Measurements from ENCODE around the gene TGFBR2. TPM values are rescaled to one million over a fixed set of nuclear protein-coding genes. Genes with fewer than 3 reads are reported as not detected.

TGFBR2 gene
- total and polyA plus RNA-seq, 2 experiments from 2014 or later = 135 to 188 TPM

DNA sequence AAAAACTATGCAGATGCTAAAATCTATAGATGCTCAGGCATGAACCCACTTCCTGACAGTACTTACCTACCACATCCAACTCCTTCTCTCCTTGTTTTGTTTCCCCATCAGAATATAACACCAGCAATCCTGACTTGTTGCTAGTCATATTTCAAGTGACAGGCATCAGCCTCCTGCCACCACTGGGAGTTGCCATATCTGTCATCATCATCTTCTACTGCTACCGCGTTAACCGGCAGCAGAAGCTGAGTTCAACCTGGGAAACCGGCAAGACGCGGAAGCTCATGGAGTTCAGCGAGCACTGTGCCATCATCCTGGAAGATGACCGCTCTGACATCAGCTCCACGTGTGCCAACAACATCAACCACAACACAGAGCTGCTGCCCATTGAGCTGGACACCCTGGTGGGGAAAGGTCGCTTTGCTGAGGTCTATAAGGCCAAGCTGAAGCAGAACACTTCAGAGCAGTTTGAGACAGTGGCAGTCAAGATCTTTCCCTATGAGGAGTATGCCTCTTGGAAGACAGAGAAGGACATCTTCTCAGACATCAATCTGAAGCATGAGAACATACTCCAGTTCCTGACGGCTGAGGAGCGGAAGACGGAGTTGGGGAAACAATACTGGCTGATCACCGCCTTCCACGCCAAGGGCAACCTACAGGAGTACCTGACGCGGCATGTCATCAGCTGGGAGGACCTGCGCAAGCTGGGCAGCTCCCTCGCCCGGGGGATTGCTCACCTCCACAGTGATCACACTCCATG is 65.3 kb downstream of the TGFBR2 start:
- Histone ChIP-seq H3K4me2 (ENCODE audit: unreplicated experiment) (no peak overlapping the region), H3K79me2 (ENCODE audit: insufficient read depth) (peaks cover 95% of the 10 kb centered on the region), H3K9ac (no peak overlapping the region), H3K9me3 (ENCODE audit: low read depth) (no peaks in the 10 kb centered on the region), H3K9me2 (ENCODE audit: insufficient read depth) (no peaks in the 10 kb centered on the region), H3K4me1 (ENCODE audit: insufficient read depth) (peaks cover 7% of the 10 kb centered on the region), H4K20me1 (ENCODE audit: insufficient read depth) (no peaks in the 10 kb centered on the region), H2AFZ (no peak overlapping the region), H3K27me3 (replicated peaks; ENCODE audit: insufficient read depth) (no peaks in the 10 kb centered on the region), H3F3A (ENCODE audit: insufficient read depth) (peaks cover 26% of the 10 kb centered on the region; the same call in 1 of the 2 replicates), H3K36me3 (ENCODE audit: low read depth) (peaks cover 74% of the 10 kb centered on the region), H3K4me3 (no peak overlapping the region), H3K27ac (no peak overlapping the region)
- DNase-seq = no peak
- in situ Hi-C loops (cut with MboI) = loop anchor here (10.0 kb wide), 1 partner anchor 467 kb away; no protein-coding TSS in a partner anchor
- WGBS, 2 experiments (ENCODE audit: low coverage in 1 of 2, low lambda C conversion rate in 2 of 2, missing lambda C conversion rate in 2 of 2) = 97 to 98% methylated on average over 20 of the region's 20 CpGs
- TF ChIP-seq EZH2 (IDR thresholded peaks at IDR 0.05; ENCODE audit: insufficient read depth, poor library complexity, severe bottlenecking) = no peak
- TF ChIP-seq EZH2phosphoT487 (IDR thresholded peaks at IDR 0.05; ENCODE audit: insufficient read depth, low read depth) = no peak

DNA sequence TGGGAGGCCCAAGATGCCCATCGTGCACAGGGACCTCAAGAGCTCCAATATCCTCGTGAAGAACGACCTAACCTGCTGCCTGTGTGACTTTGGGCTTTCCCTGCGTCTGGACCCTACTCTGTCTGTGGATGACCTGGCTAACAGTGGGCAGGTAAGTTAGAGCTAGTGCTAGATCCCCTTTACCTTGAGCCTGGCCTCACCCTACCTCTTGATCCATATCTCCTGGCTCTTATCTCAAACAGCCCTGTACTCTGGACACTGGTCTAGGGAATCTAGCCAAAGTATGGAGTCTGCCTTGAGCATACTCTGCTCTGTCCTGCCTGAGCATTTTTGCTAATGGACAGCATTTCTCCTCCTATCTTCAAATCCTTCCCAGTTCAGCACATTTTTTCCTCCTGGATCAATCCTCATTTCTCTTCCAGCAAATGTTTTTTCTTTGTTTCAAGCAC is 65.9 kb downstream of the TGFBR2 start:
- Histone ChIP-seq H3K9me2 (ENCODE audit: insufficient read depth) (no peaks in the 10 kb centered on the region), H3K27me3 (replicated peaks; ENCODE audit: insufficient read depth) (no peaks in the 10 kb centered on the region), H3K4me2 (ENCODE audit: unreplicated experiment) (no peak overlapping the region), H3K27ac (no peak overlapping the region), H2AFZ (no peak overlapping the region), H3K36me3 (ENCODE audit: low read depth) (peaks cover 74% of the 10 kb centered on the region), H3F3A (ENCODE audit: insufficient read depth) (peaks cover 31% of the 10 kb centered on the region; the same call in 1 of the 2 replicates), H3K4me1 (ENCODE audit: insufficient read depth) (peaks cover 2% of the 10 kb centered on the region), H3K4me3 (no peak overlapping the region), H3K9ac (no peak overlapping the region), H4K20me1 (ENCODE audit: insufficient read depth) (no peaks in the 10 kb centered on the region), H3K79me2 (ENCODE audit: insufficient read depth) (peaks cover 95% of the 10 kb centered on the region), H3K9me3 (ENCODE audit: low read depth) (no peaks in the 10 kb centered on the region)
- 98% methylated on average over 4 of the region's 4 CpGs for WGBS, 2 experiments (ENCODE audit: low coverage in 1 of 2, low lambda C conversion rate in 2 of 2, missing lambda C conversion rate in 2 of 2)
- TF ChIP-seq EZH2 (IDR thresholded peaks at IDR 0.05; ENCODE audit: insufficient read depth, poor library complexity, severe bottlenecking) = no peak
- no peak for TF ChIP-seq EZH2phosphoT487 (IDR thresholded peaks at IDR 0.05; ENCODE audit: insufficient read depth, low read depth)
- in situ Hi-C loops (cut with MboI) = loop anchor here (10.0 kb wide), 1 partner anchor 468 kb away; no protein-coding TSS in a partner anchor
- DNase-seq = no peak

DNA sequence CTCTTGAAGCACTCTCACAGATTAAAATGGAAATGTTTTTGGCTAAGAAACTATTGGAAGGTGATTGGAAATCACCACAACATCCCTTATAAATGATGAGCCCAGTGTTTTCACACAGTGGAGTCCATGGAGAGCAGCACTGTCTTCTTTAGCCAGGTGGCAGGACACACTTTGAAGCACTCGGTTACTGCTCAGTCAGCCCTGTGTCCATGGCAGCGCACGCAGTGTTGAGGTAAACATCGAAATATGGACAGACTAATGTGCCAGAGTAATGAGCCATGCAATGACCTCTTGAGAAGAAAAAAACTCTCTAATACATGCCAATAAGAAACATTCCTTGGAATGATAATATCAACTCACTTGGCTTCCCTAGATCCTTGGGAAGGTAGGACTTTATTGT is 66.6 kb downstream of the TGFBR2 start:
- 92 to 95% methylated on average over 4 of the region's 4 CpGs for WGBS, 2 experiments (ENCODE audit: low coverage in 1 of 2, low lambda C conversion rate in 2 of 2, missing lambda C conversion rate in 2 of 2)
- Histone ChIP-seq H2AFZ (no peak overlapping the region), H3K9ac (no peak overlapping the region), H4K20me1 (ENCODE audit: insufficient read depth) (no peaks in the 10 kb centered on the region), H3K27ac (no peak overlapping the region), H3K27me3 (replicated peaks; ENCODE audit: insufficient read depth) (no peaks in the 10 kb centered on the region), H3K36me3 (ENCODE audit: low read depth) (peaks cover 79% of the 10 kb centered on the region), H3K4me1 (ENCODE audit: insufficient read depth) (no peaks in the 10 kb centered on the region), H3K9me3 (ENCODE audit: low read depth) (no peaks in the 10 kb centered on the region), H3K4me3 (no peak overlapping the region), H3K79me2 (ENCODE audit: insufficient read depth) (peaks cover 95% of the 10 kb centered on the region), H3K4me2 (ENCODE audit: unreplicated experiment) (no peak overlapping the region), H3F3A (ENCODE audit: insufficient read depth) (peaks cover 28% of the 10 kb centered on the region; the same call in 1 of the 2 replicates), H3K9me2 (ENCODE audit: insufficient read depth) (no peaks in the 10 kb centered on the region)
- no peak for TF ChIP-seq EZH2 (IDR thresholded peaks at IDR 0.05; ENCODE audit: insufficient read depth, poor library complexity, severe bottlenecking)
- TF ChIP-seq EZH2phosphoT487 (IDR thresholded peaks at IDR 0.05; ENCODE audit: insufficient read depth, low read depth) = no peak
- in situ Hi-C loops (cut with MboI) = loop anchor here (10.0 kb wide), 1 partner anchor 468 kb away; no protein-coding TSS in a partner anchor
- no peak for DNase-seq

DNA sequence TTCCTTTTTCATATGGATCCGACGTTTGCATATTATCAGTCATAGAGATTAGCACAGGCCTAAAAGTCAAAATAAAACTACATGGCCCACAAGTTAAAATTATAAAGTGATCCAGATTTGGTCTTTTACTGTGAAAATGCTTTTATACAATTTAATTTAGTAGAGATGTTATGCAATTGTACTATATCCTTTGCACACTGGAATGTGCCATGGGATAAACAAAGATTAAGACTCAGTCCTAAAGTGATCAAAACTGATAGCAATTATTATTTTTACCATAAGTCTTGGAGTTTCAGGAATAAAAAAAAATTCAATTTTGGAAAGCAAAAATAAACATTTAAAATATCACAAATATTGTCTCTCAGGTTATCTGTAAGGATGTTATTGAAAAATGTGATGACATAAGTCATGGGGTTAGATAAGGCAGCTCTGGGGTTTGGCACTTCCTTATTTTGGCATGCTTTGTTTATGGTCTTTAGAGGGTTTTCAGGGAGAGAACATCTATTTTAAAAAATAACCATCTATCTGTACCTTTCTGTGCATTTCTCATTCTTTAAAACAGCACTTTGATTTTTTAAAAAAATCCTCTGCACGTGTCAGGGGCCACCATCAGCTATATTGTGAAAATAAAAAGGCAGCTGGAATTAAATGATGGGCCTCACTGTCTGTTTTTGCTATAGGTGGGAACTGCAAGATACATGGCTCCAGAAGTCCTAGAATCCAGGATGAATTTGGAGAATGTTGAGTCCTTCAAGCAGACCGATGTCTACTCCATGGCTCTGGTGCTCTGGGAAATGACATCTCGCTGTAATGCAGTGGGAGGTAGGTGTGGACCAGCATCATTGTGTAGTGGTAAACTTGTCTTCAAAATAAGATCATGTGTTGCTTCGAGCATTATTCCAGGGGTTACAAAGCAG is 67.3 kb downstream of the TGFBR2 start:
- Histone ChIP-seq H3K36me3 (ENCODE audit: low read depth) (peaks cover 83% of the 10 kb centered on the region), H3K79me2 (ENCODE audit: insufficient read depth) (peaks cover 95% of the 10 kb centered on the region), H3K9me3 (ENCODE audit: low read depth) (no peaks in the 10 kb centered on the region), H3K4me1 (ENCODE audit: insufficient read depth) (no peaks in the 10 kb centered on the region), H3K9ac (no peak overlapping the region), H3K27ac (no peak overlapping the region), H3F3A (ENCODE audit: insufficient read depth) (peaks cover 28% of the 10 kb centered on the region; the same call in 1 of the 2 replicates), H4K20me1 (ENCODE audit: insufficient read depth) (no peaks in the 10 kb centered on the region), H3K27me3 (replicated peaks; ENCODE audit: insufficient read depth) (no peaks in the 10 kb centered on the region), H2AFZ (no peak overlapping the region), H3K9me2 (ENCODE audit: insufficient read depth) (no peaks in the 10 kb centered on the region), H3K4me3 (no peak overlapping the region), H3K4me2 (ENCODE audit: unreplicated experiment) (no peak overlapping the region)
- 95 to 97% methylated on average over 6 of the region's 6 CpGs for WGBS, 2 experiments (ENCODE audit: low coverage in 1 of 2, low lambda C conversion rate in 2 of 2, missing lambda C conversion rate in 2 of 2)
- no peak for DNase-seq
- no peak for TF ChIP-seq EZH2phosphoT487 (IDR thresholded peaks at IDR 0.05; ENCODE audit: insufficient read depth, low read depth)
- no peak for TF ChIP-seq EZH2 (IDR thresholded peaks at IDR 0.05; ENCODE audit: insufficient read depth, poor library complexity, severe bottlenecking)
- in situ Hi-C loops (cut with MboI) = loop anchor here (10.0 kb wide), 1 partner anchor 469 kb away; no protein-coding TSS in a partner anchor
